ENCODE results near the gene SOX6.

Gene SOX6

DNA sequence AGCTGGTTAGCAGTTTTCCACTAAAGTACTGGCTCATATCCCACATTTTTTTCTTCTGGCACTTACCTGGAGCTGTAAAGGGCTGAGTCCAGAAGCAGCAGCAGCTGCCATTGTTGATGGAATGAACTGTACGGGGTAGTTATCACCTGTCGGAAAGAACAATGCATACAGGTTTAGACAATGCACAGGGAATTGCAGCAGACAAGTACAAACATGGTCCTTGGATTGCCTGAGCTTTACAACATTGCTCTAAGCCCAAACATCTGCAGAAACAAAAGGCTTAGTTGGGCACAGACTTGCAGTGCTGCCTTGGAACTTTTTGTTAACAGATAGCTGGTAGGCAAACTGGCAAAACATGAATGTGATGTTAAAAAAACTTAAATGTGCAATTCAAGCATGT lies 258.8 kb downstream of the SOX6 start:
- Histone ChIP-seq H3K4me1 (ENCODE audit: insufficient read depth, low read length) (no peaks in the 10 kb centered on the region), H2AFZ (ENCODE audit: low read depth, low read length) (no peak overlapping the region), H3K4me3 (ENCODE audit: low read length) (no peak overlapping the region), H3K9me3 (ENCODE audit: low read length) (no peaks in the 10 kb centered on the region), H3K36me3 (ENCODE audit: insufficient read depth, low read length) (no peaks in the 10 kb centered on the region), H3K27me3 (ENCODE audit: insufficient read depth, low read length) (no peaks in the 10 kb centered on the region)

DNA sequence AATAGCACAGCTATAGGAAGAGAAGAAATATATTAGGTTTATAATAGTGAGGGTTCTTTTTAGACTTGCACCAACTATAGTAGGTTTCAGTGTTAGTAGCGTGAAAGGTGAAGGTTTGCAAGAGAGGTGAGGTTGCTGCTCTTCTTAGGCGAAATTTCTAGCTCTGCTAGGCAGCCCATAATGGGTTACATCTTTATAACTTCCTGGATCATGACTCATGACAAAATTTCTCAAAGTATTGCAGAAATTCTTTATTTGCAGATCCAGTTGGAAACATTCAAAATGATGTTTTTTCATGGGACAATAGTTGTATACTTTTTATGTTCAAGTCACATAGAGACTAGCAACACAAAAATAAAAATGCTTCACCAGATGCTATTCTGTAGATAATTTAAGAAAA lies 260.0 kb downstream of the SOX6 start:
- Histone ChIP-seq H2AFZ (ENCODE audit: low read depth, low read length) (no peak overlapping the region), H3K4me1 (ENCODE audit: insufficient read depth, low read length) (no peaks in the 10 kb centered on the region), H3K27me3 (ENCODE audit: insufficient read depth, low read length) (no peaks in the 10 kb centered on the region), H3K4me3 (ENCODE audit: low read length) (no peak overlapping the region), H3K36me3 (ENCODE audit: insufficient read depth, low read length) (no peaks in the 10 kb centered on the region), H3K9me3 (ENCODE audit: low read length) (no peaks in the 10 kb centered on the region)

DNA sequence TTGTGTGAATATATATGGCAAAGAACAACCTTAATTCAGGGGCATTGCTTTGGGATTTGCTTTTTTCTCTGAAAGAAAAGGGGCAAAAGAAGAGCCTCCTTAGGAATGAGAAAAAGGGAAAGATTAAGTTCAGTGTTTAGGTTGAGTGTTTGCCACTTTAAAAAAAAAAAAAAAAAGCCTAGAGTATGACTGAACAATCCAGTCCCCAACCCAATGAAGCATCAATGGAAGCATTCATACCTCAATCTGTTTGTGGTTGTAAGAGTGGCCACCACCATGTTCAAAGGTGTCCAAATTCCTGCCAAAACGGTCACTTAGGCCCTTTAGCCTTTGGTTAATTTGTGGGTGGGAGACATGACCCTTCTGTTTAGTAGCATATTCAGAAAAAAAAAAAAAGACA lies 260.6 kb downstream of the SOX6 start:
- H3K9me3 ChIP-seq (ENCODE audit: low read length), result no peaks in the 10 kb centered on the region
- H3K4me1 ChIP-seq (ENCODE audit: insufficient read depth, low read length), result no peaks in the 10 kb centered on the region
- no peak overlapping the region for H2AFZ ChIP-seq (ENCODE audit: low read depth, low read length)
- no peak overlapping the region for H3K4me3 ChIP-seq (ENCODE audit: low read length)
- no peaks in the 10 kb centered on the region for H3K36me3 ChIP-seq (ENCODE audit: insufficient read depth, low read length)
- H3K27me3 ChIP-seq (ENCODE audit: insufficient read depth, low read length), result no peaks in the 10 kb centered on the region

GRCh38 chr11:16093889-16094653 lies 262.3 kb downstream of the SOX6 start:
- H3K9me3 ChIP-seq (ENCODE audit: low read length), result no peaks in the 10 kb centered on the region
- H3K27me3 ChIP-seq (ENCODE audit: insufficient read depth, low read length), result no peaks in the 10 kb centered on the region
- no peaks in the 10 kb centered on the region for H3K4me1 ChIP-seq (ENCODE audit: insufficient read depth, low read length)
- H2AFZ ChIP-seq (ENCODE audit: low read depth, low read length), result no peak overlapping the region
- H3K36me3 ChIP-seq (ENCODE audit: insufficient read depth, low read length), result no peaks in the 10 kb centered on the region
- H3K4me3 ChIP-seq (ENCODE audit: low read length), result no peak overlapping the region

DNA sequence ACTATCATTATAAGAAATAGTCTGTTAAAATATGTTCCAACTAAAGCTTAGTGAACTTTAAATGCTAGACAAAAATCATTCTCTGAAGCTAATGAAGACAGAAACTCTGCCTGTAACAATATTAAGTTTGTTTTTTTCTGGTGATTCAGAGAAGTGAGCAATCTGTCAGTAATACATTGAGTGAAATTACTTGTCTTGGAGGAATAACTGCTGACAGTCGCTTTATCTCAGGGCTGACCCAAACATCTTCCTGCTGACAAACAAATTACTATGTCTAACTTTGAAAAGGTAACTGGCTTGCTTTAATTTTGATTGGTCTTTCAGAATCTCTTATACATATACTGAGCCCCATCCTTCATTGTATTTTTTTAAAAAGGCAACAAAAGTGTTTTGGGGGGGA lies 264.5 kb downstream of the SOX6 start:
- no peaks in the 10 kb centered on the region for H3K9me3 ChIP-seq (ENCODE audit: low read length)
- no peak overlapping the region for H2AFZ ChIP-seq (ENCODE audit: low read depth, low read length)
- no peak overlapping the region for H3K4me3 ChIP-seq (ENCODE audit: low read length)
- no peaks in the 10 kb centered on the region for H3K36me3 ChIP-seq (ENCODE audit: insufficient read depth, low read length)
- no peaks in the 10 kb centered on the region for H3K27me3 ChIP-seq (ENCODE audit: insufficient read depth, low read length)
- H3K4me1 ChIP-seq (ENCODE audit: insufficient read depth, low read length), result peaks cover 2% of the 10 kb centered on the region

- Histone ChIP-seq H3K27me3 (ENCODE audit: insufficient read depth, low read length) (no peaks in the 10 kb centered on the region), H3K36me3 (ENCODE audit: insufficient read depth, low read length) (no peaks in the 10 kb centered on the region), H3K9me3 (ENCODE audit: low read length) (no peaks in the 10 kb centered on the region), H3K4me1 (ENCODE audit: insufficient read depth, low read length) (peaks cover 26% of the 10 kb centered on the region), H2AFZ (ENCODE audit: low read depth, low read length) (no peak overlapping the region), H3K4me3 (ENCODE audit: low read length) (no peak overlapping the region)
Measured at GRCh38 chr11:16089481-16089880, 266.9 kb downstream of the SOX6 start.

DNA sequence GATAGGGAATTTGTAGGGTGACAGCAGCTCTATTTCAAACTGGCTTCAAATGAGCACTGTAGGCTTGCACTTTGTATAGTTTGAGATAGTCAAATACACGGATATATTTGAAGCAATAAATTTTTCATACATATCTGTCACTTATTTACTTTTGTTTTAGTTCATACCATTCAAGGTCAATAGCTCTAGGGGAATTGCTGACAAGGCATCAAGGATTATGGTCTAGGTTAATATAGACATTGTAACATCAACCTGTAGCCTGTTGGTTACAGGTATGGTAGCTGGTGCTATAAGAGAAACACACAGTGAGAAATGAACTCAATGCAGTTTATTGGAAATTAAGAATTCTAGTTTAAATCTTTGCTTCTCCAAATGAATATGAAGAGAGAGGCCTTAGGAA lies 267.6 kb downstream of the SOX6 start:
- Histone ChIP-seq H3K36me3 (ENCODE audit: insufficient read depth, low read length) (no peaks in the 10 kb centered on the region), H3K4me1 (ENCODE audit: insufficient read depth, low read length) (peaks cover 26% of the 10 kb centered on the region), H3K4me3 (ENCODE audit: low read length) (no peak overlapping the region), H3K9me3 (ENCODE audit: low read length) (no peaks in the 10 kb centered on the region), H2AFZ (ENCODE audit: low read depth, low read length) (no peak overlapping the region), H3K27me3 (ENCODE audit: insufficient read depth, low read length) (no peaks in the 10 kb centered on the region)

GRCh38 chr11:16087886-16088285 lies 268.5 kb downstream of the SOX6 start:
- Histone ChIP-seq H3K27me3 (ENCODE audit: insufficient read depth, low read length) (no peaks in the 10 kb centered on the region), H3K4me3 (ENCODE audit: low read length) (no peak overlapping the region), H3K4me1 (ENCODE audit: insufficient read depth, low read length) (peaks cover 26% of the 10 kb centered on the region), H3K36me3 (ENCODE audit: insufficient read depth, low read length) (no peaks in the 10 kb centered on the region), H2AFZ (ENCODE audit: low read depth, low read length) (no peak overlapping the region), H3K9me3 (ENCODE audit: low read length) (no peaks in the 10 kb centered on the region)

DNA sequence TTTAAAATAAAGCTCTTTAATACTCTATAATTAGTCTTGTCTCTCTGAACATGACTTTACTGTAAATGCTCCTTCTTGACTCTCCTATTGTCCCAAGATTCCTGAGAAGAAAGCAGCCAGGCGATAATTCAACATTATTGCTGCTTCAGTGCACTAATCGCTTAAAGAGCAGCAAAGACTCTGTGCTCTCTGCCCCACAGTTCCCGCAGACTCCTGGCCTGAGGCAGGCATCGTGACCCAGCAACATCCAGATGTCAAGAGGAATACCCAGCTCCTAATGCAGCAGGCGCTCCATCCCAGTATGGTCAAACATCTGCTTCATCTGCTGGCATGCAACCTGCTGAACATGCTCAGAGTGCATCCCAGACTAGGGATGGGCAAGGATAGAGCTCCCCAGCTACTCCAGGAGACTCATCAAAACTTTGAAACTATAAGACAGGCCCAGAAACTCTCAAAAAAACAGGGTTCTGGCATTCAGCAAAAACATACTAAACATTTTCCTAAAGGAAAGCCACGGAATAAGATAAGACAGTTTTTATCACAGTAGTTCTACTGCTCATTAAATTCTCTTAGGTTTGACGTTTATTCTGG lies 270.0 kb downstream of the SOX6 start:
- no peaks in the 10 kb centered on the region for H3K36me3 ChIP-seq (ENCODE audit: insufficient read depth, low read length)
- H2AFZ ChIP-seq (ENCODE audit: low read depth, low read length), result no peak overlapping the region
- H3K27me3 ChIP-seq (ENCODE audit: insufficient read depth, low read length), result no peaks in the 10 kb centered on the region
- no peaks in the 10 kb centered on the region for H3K9me3 ChIP-seq (ENCODE audit: low read length)
- H3K4me1 ChIP-seq (ENCODE audit: insufficient read depth, low read length), result peaks cover 38% of the 10 kb centered on the region
- no peak overlapping the region for H3K4me3 ChIP-seq (ENCODE audit: low read length)

DNA sequence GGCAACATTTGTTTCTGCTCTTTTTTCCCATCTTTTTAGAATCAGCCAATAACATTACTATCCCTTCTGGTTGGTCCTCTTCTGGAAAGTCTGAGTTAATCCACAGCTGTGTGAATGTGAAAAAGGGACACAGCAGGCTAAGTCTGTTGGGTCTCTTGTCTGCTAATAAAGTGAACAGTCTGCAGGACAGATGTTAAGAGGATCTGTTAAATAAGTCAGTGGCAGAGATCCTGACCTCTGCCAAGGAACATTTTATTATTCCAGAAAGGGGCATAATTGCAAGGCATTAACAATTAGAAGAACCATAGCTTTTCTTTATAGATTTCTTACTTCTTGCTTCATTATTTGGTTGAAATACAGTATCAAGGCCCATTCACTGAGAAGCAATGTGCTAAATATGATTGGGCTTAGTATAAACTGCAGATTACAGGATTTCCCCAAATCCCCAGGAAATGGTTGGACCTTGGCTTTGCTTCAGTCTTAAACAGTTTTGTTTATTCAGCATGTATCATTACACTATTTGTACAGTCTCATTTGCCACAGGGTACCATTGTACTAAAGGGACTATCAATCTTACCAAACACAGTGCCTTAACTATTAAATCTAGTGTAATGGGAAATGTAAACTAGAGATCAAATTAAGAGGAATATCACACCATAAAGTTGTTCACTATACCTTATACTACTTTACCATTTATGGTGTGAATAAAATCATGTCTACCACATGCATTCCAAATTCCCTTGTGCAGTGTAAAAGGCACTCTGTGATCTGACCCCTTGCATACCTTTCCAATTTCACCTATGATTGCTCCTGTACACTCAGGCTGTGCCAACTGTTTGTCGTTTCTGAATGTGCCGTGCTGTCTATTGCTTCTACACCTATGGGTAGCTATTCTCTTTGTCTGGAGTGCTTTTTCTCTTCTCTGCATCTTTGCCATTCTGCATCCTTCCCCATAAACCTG lies 274.0 kb downstream of the SOX6 start:
- Histone ChIP-seq H2AFZ (ENCODE audit: low read depth, low read length) (no peak overlapping the region), H3K4me3 (ENCODE audit: low read length) (no peak overlapping the region), H3K36me3 (ENCODE audit: insufficient read depth, low read length) (no peaks in the 10 kb centered on the region), H3K4me1 (ENCODE audit: insufficient read depth, low read length) (peaks cover 39% of the 10 kb centered on the region), H3K9me3 (ENCODE audit: low read length) (no peaks in the 10 kb centered on the region), H3K27me3 (ENCODE audit: insufficient read depth, low read length) (no peaks in the 10 kb centered on the region)

GRCh38 chr11:16081382-16082094 lies 274.8 kb downstream of the SOX6 start:
- Histone ChIP-seq H2AFZ (ENCODE audit: low read depth, low read length) (no peak overlapping the region), H3K36me3 (ENCODE audit: insufficient read depth, low read length) (no peaks in the 10 kb centered on the region), H3K4me3 (ENCODE audit: low read length) (no peak overlapping the region), H3K9me3 (ENCODE audit: low read length) (no peaks in the 10 kb centered on the region), H3K27me3 (ENCODE audit: insufficient read depth, low read length) (no peaks in the 10 kb centered on the region), H3K4me1 (ENCODE audit: insufficient read depth, low read length) (peaks cover 33% of the 10 kb centered on the region)

DNA sequence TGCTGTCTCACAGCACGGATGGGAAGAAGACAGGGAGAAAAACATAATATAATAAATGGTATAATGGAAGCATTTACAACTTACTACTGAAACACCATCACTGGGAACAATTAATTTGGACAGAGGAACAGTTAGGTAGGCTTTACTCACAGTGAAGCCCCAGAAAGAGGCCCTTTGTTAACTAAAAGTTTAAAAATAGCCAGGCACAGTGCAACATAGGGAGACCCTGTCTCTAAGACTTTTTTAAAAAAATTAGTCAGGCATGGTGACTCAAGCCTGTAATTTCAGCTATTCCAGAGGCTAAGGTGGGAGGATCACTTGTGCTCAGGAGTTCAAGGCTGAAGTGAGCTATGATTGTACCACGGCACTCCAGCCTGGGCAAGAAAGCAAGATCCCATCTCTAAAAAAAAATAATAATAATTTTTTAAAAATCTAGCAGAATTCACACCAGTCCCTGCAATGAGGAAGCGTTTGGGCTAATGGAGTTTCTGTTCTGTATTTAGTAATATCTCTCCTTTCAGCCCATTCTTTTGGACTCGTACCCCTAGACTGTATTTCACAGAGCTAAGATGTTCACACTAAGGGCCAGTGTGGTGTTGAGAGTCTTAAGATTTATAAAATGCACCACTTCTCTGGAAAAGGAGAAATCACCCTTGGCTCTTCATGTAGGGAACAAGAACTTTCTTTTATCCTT lies 275.5 kb downstream of the SOX6 start:
- Histone ChIP-seq H3K27me3 (ENCODE audit: insufficient read depth, low read length) (no peaks in the 10 kb centered on the region), H3K9me3 (ENCODE audit: low read length) (no peaks in the 10 kb centered on the region), H3K4me1 (ENCODE audit: insufficient read depth, low read length) (peaks cover 26% of the 10 kb centered on the region), H3K36me3 (ENCODE audit: insufficient read depth, low read length) (no peaks in the 10 kb centered on the region), H2AFZ (ENCODE audit: low read depth, low read length) (no peak overlapping the region), H3K4me3 (ENCODE audit: low read length) (no peak overlapping the region)
